ENCODE measurements around the gene MMUT. TPM values are rescaled to one million over a fixed set of nuclear protein-coding genes. Genes with fewer than 3 reads are reported as not detected.

MMUT gene
- polyA plus RNA-seq (2013, experiment 1 of 2) = 6.7 TPM
- 6.9 TPM for polyA plus RNA-seq (2013, experiment 2 of 2)

DNA sequence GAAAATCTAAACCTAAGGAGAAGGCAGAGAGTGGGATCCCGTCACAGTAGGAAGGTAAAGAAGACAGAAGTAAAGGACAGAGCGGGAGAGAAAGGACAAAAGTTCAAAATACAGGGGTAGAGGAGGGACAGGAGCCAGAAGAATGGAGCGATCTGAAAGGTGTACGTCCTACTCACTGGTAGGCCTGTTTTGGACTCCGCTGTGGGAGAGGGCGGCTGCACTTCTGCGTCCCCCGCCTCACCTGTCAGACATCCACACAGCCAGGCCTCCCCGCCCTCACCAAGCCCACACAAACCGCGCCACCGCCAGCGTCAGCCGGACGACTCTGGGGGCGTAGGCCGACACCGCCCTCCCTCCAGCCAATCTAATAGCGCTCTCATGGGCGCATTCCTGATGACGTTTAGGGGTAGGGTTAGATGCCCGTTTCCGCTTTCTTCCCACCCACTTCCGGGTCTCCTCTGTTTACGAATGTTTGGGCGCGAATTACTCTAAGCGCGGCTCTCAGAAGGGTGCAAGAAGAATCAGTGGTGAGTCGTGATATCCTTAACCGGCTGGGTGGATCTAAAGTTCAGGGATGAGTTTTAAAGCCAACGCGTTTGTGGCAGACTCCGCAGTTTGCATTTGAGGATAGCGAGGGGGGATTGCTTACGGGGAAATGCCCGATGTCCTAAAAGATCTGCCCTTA lies at the start of gene MMUT, which contains the start of gene CENPQ:
Gene MMUT (minus strand): TSS at position 327 of the 685 bp plus-strand sequence. CDS start 3,787 bp downstream, outside the sequence.
Gene CENPQ (plus strand): TSS at position 444 of the 685 bp plus-strand sequence. CDS start 6,807 bp downstream, outside the sequence.
- Histone ChIP-seq H3K9ac (ENCODE audit: low read length) (peak within 1 kb of the TSS; percentile 79), H3K4me2 (ENCODE audit: low read length) (peak within 1 kb of the TSS; percentile 98), H4K5ac (ENCODE audit: low read length) (no peak within 1 kb of the TSS), H3K27ac (ENCODE audit: low read depth, low read length) (no peak within 1 kb of the TSS), H3K56ac (ENCODE audit: low read length) (peak within 1 kb of the TSS; percentile 86), H3K4ac (ENCODE audit: low read depth, low read length) (no peak within 1 kb of the TSS), H3K23ac (ENCODE audit: low read length) (no peak within 1 kb of the TSS), H4K8ac (ENCODE audit: low read depth, low read length) (no peak within 1 kb of the TSS), H3K79me1 (ENCODE audit: low read length) (peaks cover 9% of the 10 kb centered on the region), H3K36me3 (ENCODE audit: control insufficient read depth, insufficient read depth, low read length) (no peaks in the 10 kb centered on the region), H3K4me1 (ENCODE audit: control insufficient read depth, low read depth, low read length) (peaks cover 3% of the 10 kb centered on the region), H2BK15ac (replicated peaks; ENCODE audit: low read depth) (no peak within 1 kb of the TSS), H3K4me3 (ENCODE audit: low read length) (peak within 1 kb of the TSS; percentile 76), H2BK5ac (ENCODE audit: low read length) (no peak within 1 kb of the TSS), H3K79me2 (ENCODE audit: control insufficient read depth, insufficient read depth, low read length) (peaks cover 23% of the 10 kb centered on the region), H3K18ac (ENCODE audit: low read length) (no peak within 1 kb of the TSS), H2AK5ac (ENCODE audit: low read length) (no peak within 1 kb of the TSS), H2BK120ac (ENCODE audit: low read depth, low read length) (no peak within 1 kb of the TSS), H3K27me3 (ENCODE audit: insufficient read depth, low read length, poor library complexity) (no peaks in the 10 kb centered on the region)
- WGBS (ENCODE audit: extremely low coverage, insufficient coverage, low lambda C conversion rate) = no CpG with 5 or more reads among the region's 37 CpGs
- peak; percentile 98 for DNase-seq

DNA sequence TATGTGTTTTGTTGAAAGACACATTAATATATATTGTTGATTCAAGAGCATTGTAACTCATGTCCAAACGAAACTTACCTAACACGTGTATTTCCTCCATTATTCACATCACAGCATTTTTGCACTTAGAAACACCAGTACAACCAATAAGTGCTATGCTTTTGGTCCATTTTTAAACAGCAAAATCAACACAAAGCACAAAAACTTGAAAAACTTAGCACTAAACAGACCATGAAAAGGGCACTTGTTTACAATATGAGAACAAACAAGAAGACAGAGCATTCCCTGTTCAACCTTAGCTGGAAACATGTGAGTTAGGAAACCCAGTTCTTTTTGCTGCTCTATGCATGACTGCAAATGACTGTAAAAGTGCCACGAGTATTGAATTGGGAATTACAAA lies 46.3 kb upstream of the MMUT start:
- Histone ChIP-seq H4K8ac (ENCODE audit: low read depth, low read length) (no peak overlapping the region), H3K27me3 (ENCODE audit: insufficient read depth, low read length, poor library complexity) (no peaks in the 10 kb centered on the region), H3K36me3 (ENCODE audit: control insufficient read depth, insufficient read depth, low read length) (no peaks in the 10 kb centered on the region), H2AK5ac (ENCODE audit: low read length) (no peak overlapping the region), H3K27ac (ENCODE audit: low read depth, low read length) (no peak overlapping the region), H3K4ac (ENCODE audit: low read depth, low read length) (no peak overlapping the region), H2BK120ac (ENCODE audit: low read depth, low read length) (no peak overlapping the region), H3K79me1 (ENCODE audit: low read length) (no peaks in the 10 kb centered on the region), H3K79me2 (ENCODE audit: control insufficient read depth, insufficient read depth, low read length) (no peaks in the 10 kb centered on the region), H3K4me3 (ENCODE audit: low read length) (no peak overlapping the region), H3K56ac (ENCODE audit: low read length) (no peak overlapping the region), H3K4me1 (ENCODE audit: control insufficient read depth, low read depth, low read length) (no peaks in the 10 kb centered on the region), H2BK15ac (replicated peaks; ENCODE audit: low read depth) (no peak overlapping the region), H3K9ac (ENCODE audit: low read length) (no peak overlapping the region), H3K18ac (ENCODE audit: low read length) (no peak overlapping the region), H3K23ac (ENCODE audit: low read length) (no peak overlapping the region), H3K4me2 (ENCODE audit: low read length) (no peak overlapping the region), H2BK5ac (ENCODE audit: low read length) (no peak overlapping the region), H4K5ac (ENCODE audit: low read length) (no peak overlapping the region)
- WGBS (ENCODE audit: extremely low coverage, insufficient coverage, low lambda C conversion rate) = no CpG with 5 or more reads among the region's 3 CpGs
- no peak for DNase-seq

DNA sequence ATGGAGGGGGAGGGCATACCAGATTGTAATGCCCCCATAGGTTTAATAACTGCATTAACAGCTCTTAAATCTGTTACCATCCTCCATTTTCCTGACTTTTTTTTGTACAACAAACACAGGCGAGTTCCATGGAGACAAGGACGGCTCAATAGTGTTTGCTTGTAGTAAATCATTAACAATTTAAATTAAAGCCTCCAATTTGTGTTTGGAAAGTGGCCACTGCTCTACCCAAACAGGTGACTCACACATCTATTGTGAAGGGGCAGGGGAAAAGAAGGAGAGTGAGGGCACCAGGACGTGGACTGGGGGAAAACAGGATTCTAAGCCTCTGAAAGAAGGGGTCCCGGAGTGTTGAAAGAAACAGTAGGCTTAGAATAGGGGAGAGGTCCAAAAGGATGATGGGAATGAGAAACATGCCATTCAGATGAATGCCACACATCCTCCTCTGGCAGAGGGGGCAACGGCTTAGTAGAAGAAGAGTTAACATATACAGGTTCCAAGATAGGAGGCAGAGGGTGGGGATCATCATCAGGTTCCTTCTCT lies 43.6 kb upstream of the MMUT start:
- no peak overlapping the region for H3K4me3 ChIP-seq (ENCODE audit: low read length)

DNA sequence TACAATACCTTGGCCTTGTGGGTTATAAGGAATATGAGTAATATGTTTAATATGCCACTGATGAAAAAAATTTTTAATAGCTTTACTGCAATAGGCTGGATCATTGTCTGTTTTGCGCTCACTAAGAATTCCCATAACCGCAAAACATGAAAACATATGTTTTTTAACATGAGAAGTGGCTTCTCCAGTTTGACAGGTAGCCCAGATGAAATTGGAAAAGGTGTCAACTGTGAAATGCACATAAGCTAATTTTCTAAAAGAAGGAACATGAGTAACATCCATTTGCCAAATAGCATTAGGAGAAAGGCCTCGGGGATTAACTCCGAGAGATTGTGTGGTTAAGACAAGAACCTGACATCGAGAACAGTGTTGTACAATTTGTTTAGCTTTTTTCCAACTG lies 41.6 kb upstream of the MMUT start:
- no peak overlapping the region for H2BK15ac ChIP-seq (replicated peaks; ENCODE audit: low read depth)
- WGBS (ENCODE audit: extremely low coverage, insufficient coverage, low lambda C conversion rate) = no CpG with 5 or more reads among the region's 5 CpGs
- H3K36me3 ChIP-seq (ENCODE audit: control insufficient read depth, insufficient read depth, low read length) = no peaks in the 10 kb centered on the region
- H2BK120ac ChIP-seq (ENCODE audit: low read depth, low read length) = no peak overlapping the region
- H4K5ac ChIP-seq (ENCODE audit: low read length) = no peak overlapping the region
- no peak overlapping the region for H3K23ac ChIP-seq (ENCODE audit: low read length)
- H4K8ac ChIP-seq (ENCODE audit: low read depth, low read length) = no peak overlapping the region
- H2BK5ac ChIP-seq (ENCODE audit: low read length) = no peak overlapping the region
- no peak overlapping the region for H3K27ac ChIP-seq (ENCODE audit: low read depth, low read length)
- DNase-seq = no peak
- H3K9ac ChIP-seq (ENCODE audit: low read length) = no peak overlapping the region
- H2AK5ac ChIP-seq (ENCODE audit: low read length) = no peak overlapping the region
- H3K4me2 ChIP-seq (ENCODE audit: low read length) = no peak overlapping the region
- no peaks in the 10 kb centered on the region for H3K4me1 ChIP-seq (ENCODE audit: control insufficient read depth, low read depth, low read length)
- H3K79me2 ChIP-seq (ENCODE audit: control insufficient read depth, insufficient read depth, low read length) = no peaks in the 10 kb centered on the region
- H3K18ac ChIP-seq (ENCODE audit: low read length) = no peak overlapping the region
- no peak overlapping the region for H3K4me3 ChIP-seq (ENCODE audit: low read length)
- H3K56ac ChIP-seq (ENCODE audit: low read length) = no peak overlapping the region
- no peaks in the 10 kb centered on the region for H3K27me3 ChIP-seq (ENCODE audit: insufficient read depth, low read length, poor library complexity)
- H3K4ac ChIP-seq (ENCODE audit: low read depth, low read length) = no peak overlapping the region
- no peaks in the 10 kb centered on the region for H3K79me1 ChIP-seq (ENCODE audit: low read length)

More for the DNA sequence above, 43.6 kb upstream of the MMUT start:
- Histone ChIP-seq H2BK15ac (replicated peaks; ENCODE audit: low read depth) (no peak overlapping the region), H3K27me3 (ENCODE audit: insufficient read depth, low read length, poor library complexity) (no peaks in the 10 kb centered on the region), H3K79me1 (ENCODE audit: low read length) (no peaks in the 10 kb centered on the region), H3K79me2 (ENCODE audit: control insufficient read depth, insufficient read depth, low read length) (no peaks in the 10 kb centered on the region), H4K8ac (ENCODE audit: low read depth, low read length) (no peak overlapping the region), H2BK5ac (ENCODE audit: low read length) (no peak overlapping the region), H3K4ac (ENCODE audit: low read depth, low read length) (no peak overlapping the region), H3K56ac (ENCODE audit: low read length) (no peak overlapping the region), H3K4me1 (ENCODE audit: control insufficient read depth, low read depth, low read length) (no peaks in the 10 kb centered on the region), H2AK5ac (ENCODE audit: low read length) (no peak overlapping the region), H3K18ac (ENCODE audit: low read length) (no peak overlapping the region), H4K5ac (ENCODE audit: low read length) (no peak overlapping the region), H3K36me3 (ENCODE audit: control insufficient read depth, insufficient read depth, low read length) (no peaks in the 10 kb centered on the region), H3K23ac (ENCODE audit: low read length) (no peak overlapping the region), H2BK120ac (ENCODE audit: low read depth, low read length) (no peak overlapping the region), H3K4me2 (ENCODE audit: low read length) (no peak overlapping the region), H3K27ac (ENCODE audit: low read depth, low read length) (no peak overlapping the region), H3K9ac (ENCODE audit: low read length) (no peak overlapping the region)
- no peak for DNase-seq
- WGBS (ENCODE audit: extremely low coverage, insufficient coverage, low lambda C conversion rate) = no CpG with 5 or more reads among the region's 5 CpGs

DNA sequence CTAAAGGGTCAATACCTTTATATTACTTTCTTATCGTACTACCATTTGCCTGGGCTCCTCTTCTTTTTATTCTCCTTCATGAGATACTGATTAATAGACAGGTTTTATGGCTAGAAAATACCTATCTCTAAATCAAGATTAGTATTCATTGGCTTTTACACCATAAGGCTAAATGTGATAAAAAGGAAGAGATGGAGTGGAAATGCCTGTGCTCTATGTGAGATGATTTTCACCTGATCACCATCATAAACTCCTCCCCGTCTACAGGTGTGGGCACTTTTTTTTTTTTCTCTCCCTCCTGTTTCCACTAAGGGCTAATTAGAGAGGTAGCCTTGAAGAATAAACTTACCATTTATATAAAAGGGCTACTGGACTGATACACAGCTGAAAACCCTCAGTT lies 36.6 kb upstream of the MMUT start, which contains the start of gene GLYATL3:
Gene GLYATL3 (plus strand): TSS at position 301 of the 400 bp plus-strand sequence. CDS start 12,068 bp downstream, outside the sequence.
- Histone ChIP-seq H3K4me2 (ENCODE audit: low read length) (no peak within 1 kb of the TSS), H3K27ac (ENCODE audit: low read depth, low read length) (no peak within 1 kb of the TSS), H3K18ac (ENCODE audit: low read length) (no peak within 1 kb of the TSS), H3K4me1 (ENCODE audit: control insufficient read depth, low read depth, low read length) (no peaks in the 10 kb centered on the region), H3K4ac (ENCODE audit: low read depth, low read length) (no peak within 1 kb of the TSS), H2BK15ac (replicated peaks; ENCODE audit: low read depth) (no peak within 1 kb of the TSS), H3K36me3 (ENCODE audit: control insufficient read depth, insufficient read depth, low read length) (no peaks in the 10 kb centered on the region), H4K8ac (ENCODE audit: low read depth, low read length) (no peak within 1 kb of the TSS), H4K5ac (ENCODE audit: low read length) (no peak within 1 kb of the TSS), H3K4me3 (ENCODE audit: low read length) (no peak within 1 kb of the TSS), H3K23ac (ENCODE audit: low read length) (no peak within 1 kb of the TSS), H3K9ac (ENCODE audit: low read length) (no peak within 1 kb of the TSS), H3K79me1 (ENCODE audit: low read length) (no peaks in the 10 kb centered on the region), H2BK120ac (ENCODE audit: low read depth, low read length) (no peak within 1 kb of the TSS), H3K79me2 (ENCODE audit: control insufficient read depth, insufficient read depth, low read length) (no peaks in the 10 kb centered on the region), H2AK5ac (ENCODE audit: low read length) (no peak within 1 kb of the TSS), H3K56ac (ENCODE audit: low read length) (no peak within 1 kb of the TSS), H2BK5ac (ENCODE audit: low read length) (no peak within 1 kb of the TSS), H3K27me3 (ENCODE audit: insufficient read depth, low read length, poor library complexity) (no peaks in the 10 kb centered on the region)
- no peak for DNase-seq
- no CpG with 5 or more reads among the region's 2 CpGs for WGBS (ENCODE audit: extremely low coverage, insufficient coverage, low lambda C conversion rate)

All from mesendoderm (in vitro differentiated cells).